NCI-H1092 treated with DMSO at 0.1 percent for 48 hours (cell line): ENCODE results near the gene GDPD1.
A peak's percentile ranks its signal among the peaks of the same experiment; 100 is the strongest.
"Not testable (repeated sequence)": the region's sequence is repeated elsewhere in the genome, so short reads cannot be mapped to it uniquely, and the experiment has no call there.

Experiments
- DNase-seq: peaks from one replicate; lab custom pipeline; 2025; lab: John Stamatoyannopoulos, UW

Gene GDPD1

GRCh38 chr17:59220328-59221158 is at the start of gene GDPD1:
Gene GDPD1 (plus strand): TSS chr17:59220511. CDS start chr17:59220610, 99 bp downstream.
- peak; percentile 94 for DNase-seq

DNA sequence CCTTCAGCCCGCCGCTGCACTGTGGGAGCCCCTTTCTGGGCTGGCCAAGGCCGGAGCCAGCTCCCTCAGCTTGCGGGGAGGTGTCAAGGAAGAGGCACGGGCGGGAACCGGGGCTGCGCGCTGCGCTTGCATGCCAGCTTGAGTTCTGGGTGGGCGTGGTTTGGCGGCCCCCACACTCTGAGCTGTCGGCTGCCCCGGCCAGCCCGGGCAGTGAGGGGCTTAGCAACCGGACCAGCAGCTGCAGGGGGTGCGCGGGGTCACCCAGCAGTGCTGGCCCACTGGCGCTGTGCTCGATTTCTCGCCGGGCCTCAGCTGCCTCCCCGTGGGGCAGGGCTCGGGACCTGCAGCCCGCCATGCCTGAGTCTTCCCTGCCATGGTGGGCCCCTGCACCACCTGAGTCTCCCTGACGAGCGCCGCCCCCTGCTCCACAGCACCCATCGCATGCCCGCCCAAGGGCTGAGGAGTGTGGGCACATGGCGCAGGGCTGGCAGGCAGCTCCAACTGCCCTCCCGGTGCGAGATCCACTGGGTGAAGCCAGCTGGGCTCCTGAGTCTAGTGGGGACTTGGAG is 47.8 kb upstream of the GDPD1 start:
- DNase-seq: no peak

DNA sequence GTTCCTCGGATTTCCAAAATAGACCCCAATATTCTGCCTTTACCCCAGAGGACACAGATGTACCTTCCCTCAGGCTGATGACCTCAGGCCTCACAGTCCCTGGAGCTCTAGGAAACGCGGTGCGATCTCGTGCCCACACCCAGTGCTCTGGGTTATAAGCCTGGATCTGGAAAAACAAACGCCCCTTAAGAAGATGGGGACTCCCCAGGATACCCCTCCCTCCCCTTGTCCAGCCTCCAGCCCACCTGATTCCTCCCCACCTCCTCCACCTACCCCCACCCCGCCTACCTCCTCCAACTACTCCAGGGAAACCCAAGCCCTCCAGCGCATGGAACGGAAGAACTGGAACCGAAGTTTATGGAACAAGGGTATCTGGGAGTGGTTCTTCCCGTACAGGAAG is 45.6 kb upstream of the GDPD1 start:
- no peak for DNase-seq

DNA sequence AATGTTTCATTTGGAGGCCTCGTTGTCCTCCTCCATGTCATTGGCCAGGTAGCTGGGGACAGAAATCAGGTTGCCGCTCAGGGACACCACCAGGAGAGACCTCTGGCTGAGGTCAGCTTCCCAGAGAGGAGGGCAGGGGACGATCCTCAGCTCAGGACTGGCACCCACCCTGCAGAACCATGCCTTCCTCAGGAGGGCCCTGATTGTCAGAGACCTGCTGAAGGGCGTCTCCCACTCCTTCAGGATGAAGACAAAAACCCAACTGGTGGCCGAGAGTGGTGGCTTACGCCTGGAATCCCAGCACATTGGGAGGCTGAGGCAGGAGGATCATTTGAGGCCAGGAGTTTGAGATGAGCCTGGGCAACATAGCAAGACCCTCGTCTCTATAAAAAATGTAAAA is 45.2 kb upstream of the GDPD1 start:
- DNase-seq: no peak

- DNase-seq: no peak
Measured at GRCh38 chr17:59178266-59178985, 41.9 kb upstream of the GDPD1 start.

DNA sequence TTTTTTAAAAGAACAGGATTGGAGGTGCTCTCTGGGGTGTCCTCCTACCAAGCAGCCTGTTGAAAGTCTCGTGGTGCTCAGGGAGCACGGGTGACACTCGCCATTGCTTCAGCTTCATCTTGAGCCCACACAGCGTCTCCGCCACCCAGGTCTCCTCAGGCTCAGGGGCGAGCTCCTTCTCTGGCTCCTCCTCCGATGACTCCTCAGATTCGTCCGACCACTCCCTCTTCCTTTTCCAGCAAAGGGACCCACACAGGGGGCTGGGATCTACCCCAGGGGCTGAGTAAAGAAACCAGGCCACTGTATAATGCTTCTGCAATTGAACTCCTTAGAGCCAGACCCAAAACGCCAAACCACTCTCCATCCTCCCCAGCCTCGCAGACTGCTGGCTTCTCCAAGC is 40.7 kb upstream of the GDPD1 start:
- DNase-seq: not testable (repeated sequence)

GRCh38 chr17:59180626-59181025 is 39.7 kb upstream of the GDPD1 start:
- DNase-seq: no peak

DNA sequence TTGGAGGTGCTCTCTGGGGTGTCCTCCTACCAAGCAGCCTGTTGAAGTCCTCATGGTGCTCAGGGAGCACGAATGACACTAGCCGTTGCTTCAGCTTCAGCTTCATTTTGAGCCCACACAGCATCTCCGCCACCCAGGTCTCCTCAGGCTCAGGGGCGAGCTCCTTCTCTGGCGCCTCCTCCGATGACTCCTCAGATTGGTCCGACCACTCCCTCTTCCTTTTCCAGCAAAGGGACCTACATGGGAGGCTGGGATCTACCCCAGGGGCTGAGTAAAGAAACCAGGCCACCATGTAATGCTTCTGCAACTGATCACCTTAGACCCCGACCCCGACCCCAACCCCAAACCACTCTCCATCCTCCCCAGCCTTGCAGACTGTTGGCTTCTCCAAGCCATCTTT is 38.8 kb upstream of the GDPD1 start:
- DNase-seq: no peak

DNA sequence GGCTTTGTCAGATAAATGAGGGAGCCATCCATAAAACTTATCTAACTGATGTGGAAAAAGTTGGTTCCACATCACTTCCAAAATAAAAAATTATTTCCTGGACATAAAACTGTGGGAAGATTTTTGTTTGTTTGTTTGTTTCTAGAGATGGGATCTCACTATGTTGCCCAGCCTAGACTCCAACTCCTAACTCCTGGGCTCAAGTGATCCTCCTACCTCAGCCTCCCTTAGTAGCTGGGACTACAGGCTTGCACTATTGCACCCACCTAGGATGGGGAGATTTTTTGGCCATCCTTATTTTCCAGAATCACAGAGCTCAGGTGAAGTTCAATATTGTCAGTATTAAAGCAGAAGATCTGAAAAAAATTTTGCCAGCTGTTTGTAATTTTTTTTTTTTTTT is 34.3 kb upstream of the GDPD1 start:
- no peak for DNase-seq

DNA sequence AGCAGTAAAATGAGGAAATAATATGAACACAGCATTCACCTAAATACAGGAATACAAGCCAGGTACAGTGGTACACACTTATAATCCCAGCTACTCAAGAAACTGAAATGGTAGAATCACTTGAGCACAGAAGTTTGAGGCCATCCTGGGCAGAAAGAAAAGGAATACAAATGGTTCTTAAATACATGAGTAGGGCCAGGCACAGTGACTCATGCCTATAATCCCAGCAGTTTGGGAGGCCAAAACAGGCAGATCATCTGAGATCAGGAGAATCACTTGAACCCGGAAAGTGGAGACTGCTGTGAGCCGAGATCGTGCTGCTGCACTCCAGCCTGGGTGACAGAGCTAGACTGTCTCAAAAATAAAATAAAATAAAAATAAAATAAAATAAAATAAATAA is 33.5 kb upstream of the GDPD1 start:
- no peak for DNase-seq

- no peak for DNase-seq
Measured at GRCh38 chr17:59190806-59191205, 29.5 kb upstream of the GDPD1 start.

DNA sequence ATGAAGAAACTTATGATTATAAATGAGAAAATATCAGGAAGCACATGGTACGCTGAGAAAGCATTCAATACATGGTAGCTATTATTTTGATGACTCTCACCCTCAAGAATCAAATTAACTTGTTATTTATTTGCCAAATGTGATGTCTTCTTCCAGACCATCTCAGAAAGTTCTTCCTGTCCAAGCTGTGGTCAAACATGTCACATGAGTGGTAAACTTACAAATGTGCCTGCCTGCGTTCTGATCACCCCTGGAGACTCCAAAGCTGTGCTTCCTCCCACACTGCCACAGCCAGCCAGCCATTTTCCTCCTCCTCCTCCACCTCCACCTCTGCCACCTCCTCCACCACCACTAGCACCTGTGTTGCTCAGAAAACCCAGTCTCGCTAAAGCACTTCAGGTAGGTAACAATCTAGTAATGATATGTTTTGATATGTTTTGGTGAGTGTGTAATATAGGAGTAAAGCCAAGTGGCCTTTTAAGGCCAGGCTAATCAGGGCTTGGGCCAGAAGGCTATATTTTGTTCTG is 26.9 kb upstream of the GDPD1 start:
- no peak for DNase-seq

- no peak for DNase-seq
Measured at GRCh38 chr17:59199398-59199797, 20.9 kb upstream of the GDPD1 start.

- no peak for DNase-seq
Measured at GRCh38 chr17:59202320-59202719, 18.0 kb upstream of the GDPD1 start.

DNA sequence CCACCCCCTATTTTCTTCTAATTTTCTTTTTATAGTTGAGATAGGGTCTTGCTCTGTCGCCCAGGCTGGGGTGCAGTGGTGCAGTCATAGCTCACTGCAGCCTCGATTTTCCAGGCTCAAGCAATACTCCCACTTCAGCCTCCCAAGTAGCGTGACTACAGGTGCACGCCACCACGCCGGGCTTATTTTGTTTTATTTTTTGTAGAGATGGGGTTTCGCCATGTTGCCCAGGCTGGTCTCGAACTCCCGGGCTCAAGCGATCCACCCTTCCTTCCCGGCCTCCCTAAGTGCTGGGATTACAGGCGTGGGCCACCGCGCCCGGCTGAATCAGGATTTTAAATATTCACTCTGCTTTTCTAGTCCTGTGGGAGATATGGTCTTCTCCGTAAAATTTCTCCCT is 941 bp upstream of the GDPD1 start:
- no peak for DNase-seq

DNA sequence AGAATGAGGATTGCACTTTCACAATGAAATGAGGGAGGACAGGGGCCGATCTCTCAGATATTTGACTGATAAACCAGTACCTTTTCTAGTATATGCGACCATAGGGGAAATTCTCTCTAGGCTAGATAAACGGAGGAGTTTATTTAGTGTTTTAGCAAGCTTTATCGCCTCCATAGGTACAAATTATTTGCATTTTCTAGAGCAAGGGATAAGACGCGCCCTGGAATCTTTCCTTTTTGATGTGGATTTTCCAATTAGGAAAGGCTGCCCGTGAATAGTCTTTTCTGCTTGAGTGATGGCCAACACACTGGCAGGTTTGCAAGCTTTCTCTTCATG is 351 bp upstream of the GDPD1 start:
- DNase-seq: peak; percentile 48

GRCh38 chr17:59221159-59221847 is 992 bp downstream of the GDPD1 start:
- DNase-seq: no peak

DNA sequence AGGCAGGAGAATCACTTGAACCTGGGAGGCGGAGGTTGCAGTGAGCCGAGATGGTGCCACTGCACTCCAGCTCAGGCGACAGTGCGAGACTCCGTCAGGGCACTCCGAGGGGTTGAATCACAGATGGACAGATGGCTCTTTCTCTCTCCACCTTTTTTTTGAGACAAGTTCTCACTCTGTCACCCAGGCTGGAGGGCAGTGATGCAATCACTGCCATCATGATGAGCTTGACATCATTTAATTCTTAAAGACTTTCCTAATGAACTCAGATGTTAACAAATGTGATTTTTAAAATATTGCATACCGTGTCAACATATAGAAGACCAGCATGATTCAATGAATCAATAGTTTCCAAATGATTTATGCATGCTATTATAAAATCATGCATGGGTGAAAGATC is 3.5 kb downstream of the GDPD1 start:
- DNase-seq: no peak

DNA sequence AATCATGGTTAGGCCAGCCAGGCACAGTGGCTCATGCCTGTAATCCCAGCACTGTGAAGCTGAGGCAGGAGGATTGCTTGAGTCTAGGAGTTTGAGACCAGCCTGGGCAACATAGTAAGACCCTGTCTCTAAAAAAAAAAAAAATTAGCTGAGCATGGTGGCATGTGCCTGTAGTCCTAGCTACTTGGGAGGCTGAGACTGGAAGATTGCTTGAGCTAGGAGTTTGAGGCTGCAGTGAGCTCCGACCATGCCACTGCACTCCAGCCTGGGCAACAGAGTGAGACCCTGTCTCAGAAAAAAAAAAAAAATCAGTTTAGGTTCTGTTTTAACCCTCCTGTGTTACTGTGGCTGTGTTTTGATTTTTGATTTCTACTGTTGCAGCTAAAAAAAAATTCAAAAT is 8.3 kb downstream of the GDPD1 start:
- DNase-seq: not testable (repeated sequence)

- no peak for DNase-seq
Measured at GRCh38 chr17:59230764-59231163, 10.5 kb downstream of the GDPD1 start.

DNA sequence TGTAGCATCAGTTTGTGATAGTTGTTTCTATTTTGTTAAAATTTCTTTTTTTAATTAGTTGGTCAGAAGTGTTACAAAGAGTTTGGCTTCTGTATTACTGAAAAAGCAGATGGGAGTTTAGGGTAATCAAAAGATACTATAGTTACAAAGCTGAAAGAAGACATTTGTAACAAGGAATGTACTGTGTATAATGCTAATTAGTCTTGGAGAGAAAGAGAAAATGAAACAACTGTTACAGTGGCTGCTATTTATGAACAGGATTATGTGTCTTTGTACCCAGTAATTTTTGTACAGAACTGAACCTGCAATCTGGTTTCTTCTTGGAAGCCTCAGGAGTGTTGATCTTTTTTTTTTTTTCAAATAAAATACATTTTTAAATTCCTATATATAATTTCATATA is 14.3 kb downstream of the GDPD1 start:
- DNase-seq: no peak

DNA sequence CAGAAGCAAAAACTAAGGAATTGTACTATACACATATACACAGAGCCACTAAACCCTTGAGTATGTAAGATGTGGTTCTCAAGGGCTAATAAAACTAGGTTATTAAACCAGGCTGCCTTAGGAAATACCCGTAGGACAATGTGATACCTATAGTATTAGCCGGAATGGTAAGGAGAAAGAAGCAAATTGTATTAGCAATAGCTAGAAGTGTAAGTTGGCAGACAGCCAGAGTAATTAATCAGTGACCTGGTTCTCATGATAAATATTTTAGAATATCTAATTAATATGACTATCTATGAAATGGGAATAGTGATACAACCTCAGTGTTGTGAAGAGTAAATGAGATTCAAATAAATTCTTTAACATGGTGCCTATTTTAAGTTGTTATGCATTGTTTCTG is 18.6 kb downstream of the GDPD1 start:
- no peak for DNase-seq
